ENCODE results near the gene USP49. TPM values are rescaled to one million over a fixed set of nuclear protein-coding genes. Genes with fewer than 3 reads are reported as not detected.

USP49 gene
- total and polyA plus RNA-seq, 2 of the 4 experiments (the other 2 are of a cell fraction): 1.4 to 2.1 TPM

DNA sequence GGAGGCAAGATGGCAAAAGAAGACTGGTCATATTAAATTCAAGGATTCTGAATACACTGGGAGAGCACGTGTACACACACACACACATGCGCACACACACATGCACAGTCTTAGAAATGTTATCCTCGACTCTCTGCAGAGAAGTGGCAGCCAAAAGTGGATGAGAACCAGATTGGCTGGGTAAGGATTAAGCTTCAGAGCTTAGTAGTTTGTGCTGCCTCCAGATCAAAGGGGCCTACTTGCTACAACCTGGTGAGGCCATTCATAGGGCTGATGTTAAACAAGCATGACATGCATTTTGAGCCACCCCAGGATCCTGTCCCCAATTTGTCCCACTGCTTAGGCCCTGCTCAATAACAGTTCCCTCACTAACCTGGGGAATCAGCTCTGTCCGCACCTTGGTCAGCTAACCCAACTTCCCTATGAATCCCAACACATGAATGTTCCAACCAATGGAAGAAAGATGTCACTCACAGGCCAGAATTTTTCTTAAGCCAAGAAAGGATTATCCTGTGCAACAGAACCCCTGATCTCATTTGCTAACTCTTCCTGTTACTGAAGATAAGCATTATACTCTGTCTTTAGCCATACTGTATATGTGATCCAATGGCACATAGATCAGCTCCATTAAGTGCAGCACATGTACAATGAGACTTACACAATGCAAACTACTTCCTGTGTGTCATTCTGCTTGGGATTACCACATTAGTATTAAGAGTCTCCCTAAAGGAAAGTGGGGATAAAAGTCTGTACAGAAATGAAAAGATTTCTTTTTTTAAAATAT lies 76.7 kb downstream of the USP49 start:
- no peak overlapping the region for H3K4me2 ChIP-seq (ENCODE audit: low read depth, low read length)
- BruUV-seq (replicated peaks): no TSS peak
- H4K8ac ChIP-seq (ENCODE audit: low read depth in 2 of 2, low read length in 2 of 2): no peak overlapping the region
- no peak overlapping the region for H3K23ac ChIP-seq (ENCODE audit: low read depth, low read length)
- intact Hi-C loops (cut with micrococcal nuclease) (no loop called here), dilution Hi-C loops (cut with HindIII; ENCODE audit: low sequenced_read_pairs, unreplicated experiment) (no loop called here), in situ Hi-C loops (cut with MboI; ENCODE audit: low sequenced_read_pairs) (no loop called here)
- H3K4ac ChIP-seq (ENCODE audit: low read depth, low read length): no peak overlapping the region
- H4K91ac ChIP-seq (ENCODE audit: insufficient read depth, low read depth, low read length): no peak overlapping the region
- no peak overlapping the region for H3K56ac ChIP-seq (ENCODE audit: extremely low read depth, insufficient read depth, low read length)
- DNase-seq (peak; percentile 31), ATAC-seq (ENCODE audit: low read depth) (no peak)
- no peak overlapping the region for H3K4me3 ChIP-seq (ENCODE audit: insufficient read depth, low read depth, low read length)
- H3K27me3 ChIP-seq (ENCODE audit: control insufficient read depth, insufficient read depth, low read length): no peaks in the 10 kb centered on the region
- no peak overlapping the region for H2BK120ac ChIP-seq (ENCODE audit: low read depth, low read length)
- no peak overlapping the region for H2BK20ac ChIP-seq (ENCODE audit: low read depth, low read length)
- H4K20me1 ChIP-seq (ENCODE audit: insufficient read depth, low read length): no peaks in the 10 kb centered on the region
- WGBS, 2 experiments (ENCODE audit: extremely low coverage in 2 of 2, insufficient read length in 1 of 2): no CpG with 5 or more reads among the region's 4 CpGs
- H2AK9ac ChIP-seq (replicated peaks; ENCODE audit: low read depth, low read length, poor library complexity): no peak overlapping the region
- ChIA-PET POLR2A (ENCODE audit: unreplicated experiment) (no interaction called here), CTCF (no interaction called here)
- no peaks in the 10 kb centered on the region for H3K9me1 ChIP-seq (ENCODE audit: insufficient read depth, low read length)
- TF ChIP-seq RCOR1 (IDR thresholded peaks at IDR 0.05; ENCODE audit: insufficient replicate concordance, low read length) (no peak), RFX5 (IDR thresholded peaks at IDR 0.05; ENCODE audit: low read depth, low read length) (no peak)
- TF ChIP-seq, protein P1, sequence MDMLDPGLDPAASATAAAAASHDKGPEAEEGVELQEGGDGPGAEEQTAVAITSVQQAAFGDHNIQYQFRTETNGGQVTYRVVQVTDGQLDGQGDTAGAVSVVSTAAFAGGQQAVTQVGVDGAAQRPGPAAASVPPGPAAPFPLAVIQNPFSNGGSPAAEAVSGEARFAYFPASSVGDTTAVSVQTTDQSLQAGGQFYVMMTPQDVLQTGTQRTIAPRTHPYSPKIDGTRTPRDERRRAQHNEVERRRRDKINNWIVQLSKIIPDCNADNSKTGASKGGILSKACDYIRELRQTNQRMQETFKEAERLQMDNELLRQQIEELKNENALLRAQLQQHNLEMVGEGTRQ (IDR thresholded peaks at IDR 0.05; ENCODE audit: low read depth, low read length): no peak
- no peak overlapping the region for H2BK15ac ChIP-seq (ENCODE audit: low read depth, low read length)
- H2AFZ ChIP-seq (replicated peaks; ENCODE audit: low read length, poor library complexity): no peak overlapping the region
- no peaks in the 10 kb centered on the region for H3K4me1 ChIP-seq (ENCODE audit: control insufficient read depth, insufficient read depth, low read length)
- no peak overlapping the region for H3K27ac ChIP-seq (ENCODE audit: insufficient read depth, low read length)
- H3K14ac ChIP-seq (replicated peaks; ENCODE audit: low read depth, low read length): no peak overlapping the region
- no peak overlapping the region for H2AK5ac ChIP-seq (ENCODE audit: low read depth, low read length)
- H3K79me1 ChIP-seq (ENCODE audit: low read depth in 1 of 2, low read length in 2 of 2): no peaks in the 10 kb centered on the region
- no peak overlapping the region for H4K5ac ChIP-seq (ENCODE audit: low read depth, low read length)
- no peaks in the 10 kb centered on the region for H3K9me3 ChIP-seq (ENCODE audit: control insufficient read depth, insufficient read depth, low read length)
- no peak overlapping the region for H3K18ac ChIP-seq (ENCODE audit: low read depth, low read length)
- H3K9ac ChIP-seq (ENCODE audit: low read depth, low read length): no peak overlapping the region
- no peaks in the 10 kb centered on the region for H3K36me3 ChIP-seq (ENCODE audit: control insufficient read depth, insufficient read depth, low read length)
- no peak overlapping the region for H2BK5ac ChIP-seq (ENCODE audit: low read depth, low read length, poor library complexity, severe bottlenecking)

All from IMR-90 (cell line).